ENCODE results near the gene TAL2.
A peak's percentile ranks its signal among the peaks of the same experiment; 100 is the strongest.

TAL2 gene

DNA sequence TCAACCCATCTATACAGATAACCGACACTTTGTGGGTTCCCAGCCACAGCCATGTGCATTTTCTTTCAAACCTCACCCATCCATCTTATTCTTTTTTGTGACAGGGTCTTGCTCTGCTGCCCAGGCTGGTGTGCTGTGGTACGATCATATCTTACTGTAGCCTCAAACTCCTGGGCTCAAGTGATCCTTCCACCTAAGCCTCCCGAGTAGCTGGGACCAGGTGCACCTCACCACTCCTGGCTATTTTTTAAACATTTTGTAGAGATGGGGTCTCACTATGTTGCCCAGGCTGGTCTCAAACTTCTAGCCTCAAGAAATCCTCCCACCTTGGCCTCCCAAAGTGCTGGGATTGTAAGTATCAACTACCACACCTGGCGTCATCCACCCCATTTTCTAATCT, 24.7 kb downstream of the TAL2 start:
- TF ChIP-seq CREB1 (IDR thresholded peaks at IDR 0.05; ENCODE audit: low read depth) (no peak), EGR1 (IDR thresholded peaks at IDR 0.05) (no peak), TCF12 (IDR thresholded peaks at IDR 0.05; ENCODE audit: low read depth) (no peak)

DNA sequence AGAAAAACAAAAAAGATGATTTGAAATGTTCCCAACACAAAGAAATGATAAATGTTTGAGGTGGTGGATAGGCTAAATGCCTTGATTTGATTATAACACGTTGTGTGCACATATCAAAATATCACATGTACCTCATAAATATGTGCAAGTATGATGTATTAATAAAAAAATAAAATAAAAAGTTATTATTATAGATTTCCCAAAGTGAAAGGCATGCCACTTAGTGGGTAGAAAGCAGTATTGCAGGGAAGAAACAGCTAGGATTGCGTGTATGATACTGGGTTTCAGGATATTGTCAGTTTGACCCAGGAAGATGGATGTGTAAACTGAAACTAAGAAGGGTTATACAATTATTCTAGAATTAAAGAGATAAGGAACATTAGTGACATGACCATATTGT, 28.5 kb downstream of the TAL2 start:
- TF ChIP-seq NFIC (IDR thresholded peaks at IDR 0.05) (no peak), TEAD4 (IDR thresholded peaks at IDR 0.05) (no peak), CREB1 (IDR thresholded peaks at IDR 0.05; ENCODE audit: low read depth) (no peak), EP300 (IDR thresholded peaks at IDR 0.05; ENCODE audit: borderline replicate concordance) (no peak), TCF12 (IDR thresholded peaks at IDR 0.05; ENCODE audit: low read depth) (no peak), YY1 (IDR thresholded peaks at IDR 0.05; ENCODE audit: low read depth) (no peak), EGR1 (IDR thresholded peaks at IDR 0.05) (no peak), TAF1 (IDR thresholded peaks at IDR 0.05; ENCODE audit: low read depth) (no peak), FOXM1 (IDR thresholded peaks at IDR 0.05; ENCODE audit: borderline replicate concordance, low read depth) (no peak), CEBPB (IDR thresholded peaks at IDR 0.05) (no peak), ZBTB7A (IDR thresholded peaks at IDR 0.05; ENCODE audit: low read depth) (no peak), RAD21 (IDR thresholded peaks at IDR 0.05; ENCODE audit: low read depth) (no peak)
- TF ChIP-seq, protein P1, sequence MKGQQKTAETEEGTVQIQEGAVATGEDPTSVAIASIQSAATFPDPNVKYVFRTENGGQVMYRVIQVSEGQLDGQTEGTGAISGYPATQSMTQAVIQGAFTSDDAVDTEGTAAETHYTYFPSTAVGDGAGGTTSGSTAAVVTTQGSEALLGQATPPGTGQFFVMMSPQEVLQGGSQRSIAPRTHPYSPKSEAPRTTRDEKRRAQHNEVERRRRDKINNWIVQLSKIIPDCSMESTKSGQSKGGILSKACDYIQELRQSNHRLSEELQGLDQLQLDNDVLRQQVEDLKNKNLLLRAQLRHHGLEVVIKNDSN (IDR thresholded peaks at IDR 0.05) = no peak
- TF ChIP-seq, protein P2, sequence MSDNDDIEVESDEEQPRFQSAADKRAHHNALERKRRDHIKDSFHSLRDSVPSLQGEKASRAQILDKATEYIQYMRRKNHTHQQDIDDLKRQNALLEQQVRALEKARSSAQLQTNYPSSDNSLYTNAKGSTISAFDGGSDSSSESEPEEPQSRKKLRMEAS (IDR thresholded peaks at IDR 0.05) = no peak
- TF ChIP-seq, protein P3, sequence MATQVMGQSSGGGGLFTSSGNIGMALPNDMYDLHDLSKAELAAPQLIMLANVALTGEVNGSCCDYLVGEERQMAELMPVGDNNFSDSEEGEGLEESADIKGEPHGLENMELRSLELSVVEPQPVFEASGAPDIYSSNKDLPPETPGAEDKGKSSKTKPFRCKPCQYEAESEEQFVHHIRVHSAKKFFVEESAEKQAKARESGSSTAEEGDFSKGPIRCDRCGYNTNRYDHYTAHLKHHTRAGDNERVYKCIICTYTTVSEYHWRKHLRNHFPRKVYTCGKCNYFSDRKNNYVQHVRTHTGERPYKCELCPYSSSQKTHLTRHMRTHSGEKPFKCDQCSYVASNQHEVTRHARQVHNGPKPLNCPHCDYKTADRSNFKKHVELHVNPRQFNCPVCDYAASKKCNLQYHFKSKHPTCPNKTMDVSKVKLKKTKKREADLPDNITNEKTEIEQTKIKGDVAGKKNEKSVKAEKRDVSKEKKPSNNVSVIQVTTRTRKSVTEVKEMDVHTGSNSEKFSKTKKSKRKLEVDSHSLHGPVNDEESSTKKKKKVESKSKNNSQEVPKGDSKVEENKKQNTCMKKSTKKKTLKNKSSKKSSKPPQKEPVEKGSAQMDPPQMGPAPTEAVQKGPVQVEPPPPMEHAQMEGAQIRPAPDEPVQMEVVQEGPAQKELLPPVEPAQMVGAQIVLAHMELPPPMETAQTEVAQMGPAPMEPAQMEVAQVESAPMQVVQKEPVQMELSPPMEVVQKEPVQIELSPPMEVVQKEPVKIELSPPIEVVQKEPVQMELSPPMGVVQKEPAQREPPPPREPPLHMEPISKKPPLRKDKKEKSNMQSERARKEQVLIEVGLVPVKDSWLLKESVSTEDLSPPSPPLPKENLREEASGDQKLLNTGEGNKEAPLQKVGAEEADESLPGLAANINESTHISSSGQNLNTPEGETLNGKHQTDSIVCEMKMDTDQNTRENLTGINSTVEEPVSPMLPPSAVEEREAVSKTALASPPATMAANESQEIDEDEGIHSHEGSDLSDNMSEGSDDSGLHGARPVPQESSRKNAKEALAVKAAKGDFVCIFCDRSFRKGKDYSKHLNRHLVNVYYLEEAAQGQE (IDR thresholded peaks at IDR 0.05; ENCODE audit: low read depth) = no peak

DNA sequence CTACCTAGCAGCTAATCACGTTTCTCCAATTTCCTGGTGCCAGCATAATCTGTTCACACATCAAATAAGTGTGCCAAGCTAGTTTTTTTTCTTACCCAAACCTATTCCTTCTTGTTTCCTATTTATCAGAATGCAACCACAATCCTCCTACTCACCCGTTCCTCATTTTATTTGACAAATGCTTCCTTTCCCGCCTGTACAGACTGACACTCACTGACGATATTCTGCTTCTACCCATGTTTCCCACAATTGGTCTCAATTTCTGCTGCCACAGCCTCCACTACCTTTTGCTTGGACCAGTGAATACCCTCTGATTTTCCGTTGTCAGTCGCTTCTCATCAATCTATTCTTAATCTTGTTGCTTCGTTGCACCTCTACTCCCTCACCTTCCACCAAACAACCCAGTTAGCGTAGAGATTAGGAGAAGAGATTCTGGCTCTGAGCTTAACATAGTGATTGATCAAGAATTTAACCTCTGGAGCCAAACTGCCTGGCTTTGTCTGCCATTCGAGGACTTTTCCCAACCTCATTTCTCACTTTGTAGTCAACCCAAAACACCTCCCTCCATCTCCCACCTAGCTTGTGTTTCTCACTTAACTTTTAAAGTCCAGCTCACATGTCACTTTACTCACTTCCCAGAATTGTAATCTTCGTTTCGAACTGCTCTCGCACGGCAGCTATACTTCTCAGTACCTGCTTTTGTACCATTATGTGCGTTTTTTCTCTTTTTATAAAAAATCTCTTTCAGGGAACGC, 31.4 kb downstream of the TAL2 start:
- TF ChIP-seq EP300 (IDR thresholded peaks at IDR 0.05; ENCODE audit: borderline replicate concordance) (no peak), CREB1 (IDR thresholded peaks at IDR 0.05; ENCODE audit: low read depth) (no peak), RAD21 (IDR thresholded peaks at IDR 0.05; ENCODE audit: low read depth) (no peak), FOXM1 (IDR thresholded peaks at IDR 0.05; ENCODE audit: borderline replicate concordance, low read depth) (no peak), YY1 (IDR thresholded peaks at IDR 0.05; ENCODE audit: low read depth) (no peak), TAF1 (IDR thresholded peaks at IDR 0.05; ENCODE audit: low read depth) (no peak), CEBPB (IDR thresholded peaks at IDR 0.05) (no peak), TEAD4 (IDR thresholded peaks at IDR 0.05) (no peak), NFIC (IDR thresholded peaks at IDR 0.05) (no peak), ZBTB7A (IDR thresholded peaks at IDR 0.05; ENCODE audit: low read depth) (no peak), EGR1 (IDR thresholded peaks at IDR 0.05) (no peak), TCF12 (IDR thresholded peaks at IDR 0.05; ENCODE audit: low read depth) (no peak)
- TF ChIP-seq, protein P1 (IDR thresholded peaks at IDR 0.05) = no peak
- TF ChIP-seq, protein P2 (IDR thresholded peaks at IDR 0.05) = no peak; the same call in 1 of the 2 replicates
- TF ChIP-seq, protein P3 (IDR thresholded peaks at IDR 0.05; ENCODE audit: low read depth) = no peak

DNA sequence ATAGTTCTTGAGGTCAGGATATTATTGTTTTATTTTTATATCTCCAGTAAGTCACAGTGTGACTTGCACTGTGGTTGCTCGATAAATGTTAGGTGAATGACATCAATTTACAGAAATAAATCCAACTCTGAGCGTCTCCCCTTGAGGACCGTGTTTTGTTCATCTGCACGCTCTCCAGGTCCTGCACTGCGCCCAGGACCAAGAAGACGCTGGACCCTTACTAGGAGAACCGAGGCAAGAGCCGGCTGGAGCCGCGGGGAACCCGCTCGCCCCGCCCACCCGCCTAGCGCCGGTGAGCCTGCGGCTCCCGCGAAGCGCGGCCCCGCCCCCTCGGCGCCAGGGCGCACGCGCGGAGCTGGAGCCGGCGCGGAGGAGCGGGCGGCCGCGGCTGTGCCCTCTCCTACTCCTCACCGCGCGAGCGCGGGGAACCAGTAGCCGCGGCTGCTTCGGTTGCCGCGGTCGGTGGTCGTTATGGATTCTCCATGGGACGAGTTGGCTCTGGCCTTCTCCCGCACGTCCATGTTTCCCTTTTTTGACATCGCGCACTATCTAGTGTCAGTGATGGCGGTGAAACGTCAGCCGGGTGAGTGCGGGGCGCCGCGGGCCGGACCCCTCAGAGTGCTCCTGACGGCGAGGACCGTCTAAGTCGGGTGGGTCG, 32.1 kb downstream of the TAL2 start, which contains the start of gene TMEM38B:
TSS of gene TMEM38B (plus strand) at position 352 of the 658 bp plus-strand sequence. CDS start at position 472, 120 bp downstream.
- 0 out of 2 replicates have a peak, but pooled peaks have one; percentile 20 for TF ChIP-seq TAF1 (IDR thresholded peaks at IDR 0.05; ENCODE audit: low read depth)
- no peak for TF ChIP-seq CEBPB (IDR thresholded peaks at IDR 0.05)
- 0 out of 2 replicates have a peak, but pooled peaks have one; percentile 16 for TF ChIP-seq ZBTB7A (IDR thresholded peaks at IDR 0.05; ENCODE audit: low read depth)
- TF ChIP-seq, protein P1 (IDR thresholded peaks at IDR 0.05) = no peak
- TF ChIP-seq EP300 (IDR thresholded peaks at IDR 0.05; ENCODE audit: borderline replicate concordance) = no peak

Measured in Ishikawa (cell line).